PC-3 (cell line): ENCODE data around the gene UBXN10. TPM values are rescaled to one million over a fixed set of nuclear protein-coding genes. Genes with fewer than 3 reads are reported as not detected.

Experiments
- ATAC-seq: fragments of 200-7000 bp; cut with Tn5 transposase; 2 replicates; pipeline ENCODE4 v1.9.1; 2020; ENCODE audit warnings: mild to moderate bottlenecking, moderate library complexity
- BruUV-seq: library from RNA; stranded (reverse); fragments of 400-500 nt; replicated peaks from 2 replicates; lab custom pipeline; 2021; lab: Mats Ljungman, UMichigan
- CTCF ChIA-PET: fragments of 300-600 bp; sonication (Branson Sonifier 250); formaldehyde crosslinking; loops from one replicate; lab custom pipeline; 2022; ENCODE audit warnings: antibody characterized with exemption; lab: Charles Lee
- POLR2A ChIA-PET: fragments of 300-600 bp; sonication (Branson Sonifier 250); formaldehyde crosslinking; loops from one replicate; lab custom pipeline; 2022; ENCODE audit warnings: antibody characterized with exemption; ENCODE audit not compliant: unreplicated experiment; lab: Charles Lee
- DNase-seq: peaks from one replicate; pipeline ENCODE4 v3.0.0-alpha.2; 2015
- H2AFZ ChIP-seq: fragments of 300-600 bp; sonication (generic); 2 replicates; pipeline ENCODE4 v1.6.0; 2016; ENCODE audit warnings: antibody characterized with exemption, low read length
- H3F3A ChIP-seq: fragments of 300-600 bp; sonication (generic); one replicate; pipeline ENCODE4 v1.6.0; 2017; ENCODE audit warnings: antibody characterized with exemption, low read length, control low read depth, mild to moderate bottlenecking; ENCODE audit not compliant: unreplicated experiment
- H3K27ac ChIP-seq: fragments of 300-600 bp; sonication (generic); 2 replicates; pipeline ENCODE4 v1.5.1; 2016; ENCODE audit warnings: mild to moderate bottlenecking, low read length
- H3K27me3 ChIP-seq: fragments of 300-600 bp; sonication (generic); 2 replicates; pipeline ENCODE4 v1.6.1; 2016; ENCODE audit warnings: low read length, mixed read lengths
- H3K36me3 ChIP-seq: fragments of 300-600 bp; sonication (generic); 2 replicates; pipeline ENCODE4 v1.6.1; 2016; ENCODE audit warnings: low read depth, mixed run types, low read length, mixed read lengths
- H3K4me1 ChIP-seq: fragments of 300-600 bp; sonication (generic); 2 replicates; pipeline ENCODE4 v1.5.1; 2016; ENCODE audit warnings: low read length; ENCODE audit not compliant: insufficient read depth
- H3K4me2 ChIP-seq: fragments of 300-600 bp; sonication (generic); 2 replicates; pipeline ENCODE4 v1.6.0; 2016; ENCODE audit warnings: low read length
- H3K4me3 ChIP-seq: fragments of 300-600 bp; sonication (generic); 2 replicates; pipeline ENCODE4 v1.5.1; 2016; ENCODE audit warnings: mild to moderate bottlenecking, low read length, mixed read lengths
- H3K79me2 ChIP-seq: fragments of 300-600 bp; sonication (generic); 2 replicates; pipeline ENCODE4 v1.6.1; 2017; ENCODE audit warnings: low read length, mixed read lengths
- H3K9ac ChIP-seq: fragments of 300-600 bp; sonication (generic); 2 replicates; pipeline ENCODE4 v1.6.0; 2016; ENCODE audit warnings: mild to moderate bottlenecking, low read length
- H3K9me2 ChIP-seq: fragments of 300-600 bp; sonication (generic); replicated peaks from 2 replicates; pipeline ENCODE4 v1.6.1; 2016; ENCODE audit warnings: mixed run types, low read length, mixed read lengths
- H3K9me3 ChIP-seq: fragments of 300-600 bp; sonication (generic); 2 replicates; pipeline ENCODE4 v1.6.1; 2016; ENCODE audit warnings: low read length, mixed read lengths
- H4K20me1 ChIP-seq: fragments of 300-600 bp; sonication (generic); 2 replicates; pipeline ENCODE4 v1.6.1; 2016; ENCODE audit warnings: low read length, mixed read lengths
- EZH2 ChIP-seq: fragments of 300-600 bp; sonication (generic); IDR thresholded peaks from one replicate; pipeline ENCODE4 v1.6.1; 2017; ENCODE audit warnings: antibody characterized with exemption, mild to moderate bottlenecking, low read length; ENCODE audit not compliant: unreplicated experiment
- EZH2phosphoT487 ChIP-seq: fragments of 300-600 bp; sonication (generic); IDR thresholded peaks from 2 replicates; pipeline ENCODE4 v1.6.1; 2018; ENCODE audit warnings: mild to moderate bottlenecking, antibody characterized with exemption, low read length, borderline replicate concordance
- intact Hi-C: fragments of 100-400 bp; cut with micrococcal nuclease; formaldehyde crosslinking; loops from 2 replicates; pipeline ENCODE4 v1.9.0; 2023
- total RNA-seq: library from RNA; depleted of rRNA; stranded (reverse); fragments of >200 nt; gene quantifications from 2 replicates; pipeline ENCODE4 v1.2.3, GENCODE V29; 2014
- TF ChIP-seq, protein P1 (sequence below): fragments of 300-600 bp; sonication (generic); conservative IDR thresholded peaks from 2 replicates; pipeline ENCODE4 v1.5.1; 2017; ENCODE audit warnings: antibody characterized with exemption, low read depth, mild to moderate bottlenecking, low read length

Gene UBXN10
- total RNA-seq, 1 experiment from 2014 or later = not detected

- no peaks in the 10 kb centered on the region for H3K9me2 ChIP-seq
- POLR2A ChIA-PET = no interaction called here
- no peak overlapping the region for H3K27ac ChIP-seq
- peaks cover 35% of the 10 kb centered on the region for H3K4me1 ChIP-seq
- BruUV-seq = no TSS peak
- no peak overlapping the region for H3K9ac ChIP-seq
- CTCF ChIA-PET = no interaction called here
- no peaks in the 10 kb centered on the region for H3K36me3 ChIP-seq
- H3F3A ChIP-seq = no peaks in the 10 kb centered on the region
- H4K20me1 ChIP-seq = no peaks in the 10 kb centered on the region
- H3K4me3 ChIP-seq = no peak overlapping the region
- intact Hi-C loops = loop anchor here (1.0 kb wide), 1 partner anchor 256 kb away; no protein-coding TSS in a partner anchor
- TF ChIP-seq, protein P1, sequence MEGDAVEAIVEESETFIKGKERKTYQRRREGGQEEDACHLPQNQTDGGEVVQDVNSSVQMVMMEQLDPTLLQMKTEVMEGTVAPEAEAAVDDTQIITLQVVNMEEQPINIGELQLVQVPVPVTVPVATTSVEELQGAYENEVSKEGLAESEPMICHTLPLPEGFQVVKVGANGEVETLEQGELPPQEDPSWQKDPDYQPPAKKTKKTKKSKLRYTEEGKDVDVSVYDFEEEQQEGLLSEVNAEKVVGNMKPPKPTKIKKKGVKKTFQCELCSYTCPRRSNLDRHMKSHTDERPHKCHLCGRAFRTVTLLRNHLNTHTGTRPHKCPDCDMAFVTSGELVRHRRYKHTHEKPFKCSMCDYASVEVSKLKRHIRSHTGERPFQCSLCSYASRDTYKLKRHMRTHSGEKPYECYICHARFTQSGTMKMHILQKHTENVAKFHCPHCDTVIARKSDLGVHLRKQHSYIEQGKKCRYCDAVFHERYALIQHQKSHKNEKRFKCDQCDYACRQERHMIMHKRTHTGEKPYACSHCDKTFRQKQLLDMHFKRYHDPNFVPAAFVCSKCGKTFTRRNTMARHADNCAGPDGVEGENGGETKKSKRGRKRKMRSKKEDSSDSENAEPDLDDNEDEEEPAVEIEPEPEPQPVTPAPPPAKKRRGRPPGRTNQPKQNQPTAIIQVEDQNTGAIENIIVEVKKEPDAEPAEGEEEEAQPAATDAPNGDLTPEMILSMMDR = no peak
- TF ChIP-seq EZH2phosphoT487 = no peak
- no peak for TF ChIP-seq EZH2
- no peak overlapping the region for H2AFZ ChIP-seq
- no peaks in the 10 kb centered on the region for H3K27me3 ChIP-seq
- no peaks in the 10 kb centered on the region for H3K79me2 ChIP-seq
- no peak overlapping the region for H3K4me2 ChIP-seq
- DNase-seq = no peak
- no peak for ATAC-seq
- no peaks in the 10 kb centered on the region for H3K9me3 ChIP-seq
Measured at GRCh38 chr1:20237646-20238045, 51.8 kb downstream of the UBXN10 start.

DNA sequence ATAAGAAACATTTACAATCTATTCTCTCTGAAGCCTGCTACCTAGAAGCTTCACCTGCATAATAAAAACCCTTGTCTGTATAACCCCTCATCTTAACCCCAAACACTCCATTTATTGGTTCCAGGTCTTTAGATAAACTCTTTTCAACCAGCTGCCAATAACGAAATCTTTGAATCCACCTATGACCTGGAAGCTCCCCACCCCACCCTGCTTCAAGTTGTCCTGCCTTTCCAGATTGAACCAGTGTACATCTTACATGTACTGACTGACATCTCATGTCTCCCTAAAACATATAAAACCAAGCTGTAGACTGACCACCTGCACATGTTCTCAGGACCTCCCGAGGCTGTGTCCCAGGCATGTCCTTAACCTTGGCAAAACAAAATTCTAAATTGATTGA is 54.1 kb downstream of the UBXN10 start:
- Histone ChIP-seq H3K27ac (no peak overlapping the region), H3K36me3 (no peaks in the 10 kb centered on the region), H4K20me1 (no peaks in the 10 kb centered on the region), H3F3A (no peaks in the 10 kb centered on the region), H2AFZ (no peak overlapping the region), H3K4me3 (no peak overlapping the region), H3K79me2 (no peaks in the 10 kb centered on the region), H3K9me2 (no peaks in the 10 kb centered on the region), H3K4me1 (peaks cover 12% of the 10 kb centered on the region), H3K9ac (no peak overlapping the region), H3K9me3 (no peaks in the 10 kb centered on the region), H3K27me3 (no peaks in the 10 kb centered on the region), H3K4me2 (no peak overlapping the region)
- TF ChIP-seq, protein P1 = no peak
- no peak for DNase-seq
- no peak for ATAC-seq
- POLR2A ChIA-PET = no interaction called here
- CTCF ChIA-PET = interaction anchor here (0.6 to 1.2 kb wide), 2 partner anchors 43 to 254 kb away, joined by 4 to 9 read pairs; no protein-coding TSS in a partner anchor
- intact Hi-C loops = no loop called here
- no TSS peak for BruUV-seq

DNA sequence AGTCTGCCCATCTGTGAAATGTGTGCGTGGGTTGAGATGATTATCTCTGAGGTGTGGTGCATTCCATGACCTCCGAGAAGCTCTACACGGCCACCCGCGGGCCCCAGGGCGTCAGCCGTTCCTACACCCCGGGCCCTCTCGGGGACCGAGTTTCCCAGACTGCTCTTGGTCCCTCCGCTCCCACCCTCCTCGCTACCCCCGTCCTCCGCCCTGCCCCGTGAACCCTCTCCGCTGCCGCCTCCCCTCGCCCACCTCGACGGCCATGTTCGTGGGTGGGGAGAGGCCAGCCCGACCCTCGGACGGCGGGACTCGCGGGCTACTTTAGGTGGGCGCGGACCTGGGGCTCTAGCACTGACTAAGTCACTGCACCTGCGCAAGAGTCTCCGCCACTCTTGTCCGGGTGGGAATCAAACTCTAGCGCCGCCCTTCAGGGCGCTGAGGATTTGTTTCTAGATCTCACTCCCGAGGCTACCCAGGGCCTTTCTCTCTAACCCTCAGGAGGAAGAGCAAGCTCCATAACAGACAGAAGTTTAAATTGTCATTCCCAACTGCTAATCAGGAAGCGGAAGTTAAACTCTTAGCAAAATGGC is 57.1 kb downstream of the UBXN10 start:
- Histone ChIP-seq H3K4me3 (no peak overlapping the region), H4K20me1 (no peaks in the 10 kb centered on the region), H3K79me2 (no peaks in the 10 kb centered on the region), H3K9me3 (no peaks in the 10 kb centered on the region), H3K27me3 (no peaks in the 10 kb centered on the region), H3K9ac (no peak overlapping the region), H3F3A (no peaks in the 10 kb centered on the region), H3K9me2 (no peaks in the 10 kb centered on the region), H2AFZ (no peak overlapping the region), H3K36me3 (no peaks in the 10 kb centered on the region), H3K4me2 (no peak overlapping the region), H3K27ac (no peak overlapping the region), H3K4me1 (peaks cover 7% of the 10 kb centered on the region)
- BruUV-seq = no TSS peak
- intact Hi-C loops = no loop called here
- TF ChIP-seq EZH2 (no peak), EZH2phosphoT487 (no peak)
- TF ChIP-seq, protein P1 = no peak
- POLR2A ChIA-PET = no interaction called here
- ATAC-seq (no peak), DNase-seq (no peak)
- CTCF ChIA-PET = no interaction called here
